NCI-H524 treated with DMSO at 0.1 percent for 48 hours (cell line): ENCODE data around the gene RNF31.
A peak's percentile ranks its signal among the peaks of the same experiment; 100 is the strongest.

ENCODE experiments used
- DNase-seq: peaks from one replicate; lab custom pipeline; 2025; lab: John Stamatoyannopoulos, UW

Gene RNF31

GRCh38 chr14:24159777-24160498 lies 12.6 kb downstream of the RNF31 start:
- no peak for DNase-seq

GRCh38 chr14:24160499-24160849 lies 13.2 kb downstream of the RNF31 start:
- no peak for DNase-seq

- DNase-seq: peak; percentile 90
Observed at GRCh38 chr14:24160850-24161804, 13.8 kb downstream of the RNF31 start, which contains the start of gene IRF9. IRF9 (plus strand) TSS chr14:24161265; CDS start chr14:24162145, 880 bp downstream.

- no peak for DNase-seq
Observed at GRCh38 chr14:24162093-24162492, 14.8 kb downstream of the RNF31 start.

GRCh38 chr14:24164518-24164991 lies 17.3 kb downstream of the RNF31 start:
- DNase-seq: no peak

GRCh38 chr14:24165785-24166184 lies 18.5 kb downstream of the RNF31 start:
- no peak for DNase-seq

GRCh38 chr14:24167469-24168114 lies 20.3 kb downstream of the RNF31 start:
- DNase-seq: no peak

GRCh38 chr14:24171422-24172260 lies 24.3 kb downstream of the RNF31 start, which contains the start of gene REC8:
REC8 (plus strand) TSS chr14:24172080; CDS start chr14:24172553, 473 bp downstream.
- peak; percentile 100 for DNase-seq

- DNase-seq: no peak
Observed at GRCh38 chr14:24172261-24172860, 25.1 kb downstream of the RNF31 start.

GRCh38 chr14:24172871-24173281 lies 25.6 kb downstream of the RNF31 start:
- DNase-seq: no peak

- no peak for DNase-seq
Observed at GRCh38 chr14:24176599-24176998, 29.3 kb downstream of the RNF31 start.

- DNase-seq: no peak
Observed at GRCh38 chr14:24177041-24177825, 29.9 kb downstream of the RNF31 start.

GRCh38 chr14:24177891-24178290 lies 30.6 kb downstream of the RNF31 start:
- no peak for DNase-seq

GRCh38 chr14:24178399-24179178 lies 31.3 kb downstream of the RNF31 start:
- DNase-seq: no peak

GRCh38 chr14:24179294-24179960 lies 32.1 kb downstream of the RNF31 start:
- no peak for DNase-seq

- no peak for DNase-seq
Observed at GRCh38 chr14:24179961-24180796, 32.9 kb downstream of the RNF31 start.

GRCh38 chr14:24181371-24182077 lies 34.2 kb downstream of the RNF31 start:
- DNase-seq: no peak
